Kidney capillary endothelial cell (primary cell): ENCODE results near the gene ATP5F1E.
"Not testable (repeated sequence)": the region's sequence is repeated elsewhere in the genome, so short reads cannot be mapped to it uniquely, and the experiment has no call there.

Experiments used
- DNase-seq: peaks from one replicate; pipeline ENCODE4 v3.0.0-alpha.2; 2018; ENCODE audit warnings: low spot score

ATP5F1E gene

GRCh38 chr20:59042796-59043631 is 10.9 kb upstream of the ATP5F1E start:
- DNase-seq: peak; percentile 94

GRCh38 chr20:59042151-59042795 is 10.1 kb upstream of the ATP5F1E start, which contains the start of gene PRELID3B:
TSS of gene PRELID3B (minus strand) at chr20:59042786. CDS start at chr20:59042730, 56 bp downstream.
- DNase-seq: no peak

- DNase-seq: not testable (repeated sequence)
These were observed 9.4 kb upstream of the ATP5F1E start for GRCh38 chr20:59041487-59041886.

GRCh38 chr20:59040667-59041066 is 8.5 kb upstream of the ATP5F1E start:
- no peak for DNase-seq

- no peak for DNase-seq
These were observed 7.1 kb upstream of the ATP5F1E start for GRCh38 chr20:59039233-59039632.

- DNase-seq: no peak
These were observed 5.3 kb upstream of the ATP5F1E start for GRCh38 chr20:59037386-59037785.

GRCh38 chr20:59035381-59035780 is 3.2 kb upstream of the ATP5F1E start:
- no peak for DNase-seq

GRCh38 chr20:59033616-59034165 is 1.6 kb upstream of the ATP5F1E start:
- no peak for DNase-seq

GRCh38 chr20:59033093-59033492 is 958 bp upstream of the ATP5F1E start:
- DNase-seq: no peak

GRCh38 chr20:59032713-59033059 is 551 bp upstream of the ATP5F1E start:
- peak; percentile 52 for DNase-seq

GRCh38 chr20:59031564-59032022 is 542 bp downstream of the ATP5F1E start:
- no peak for DNase-seq

- DNase-seq: no peak
These were observed 1.1 kb downstream of the ATP5F1E start for GRCh38 chr20:59030911-59031563.

- DNase-seq: no peak
These were observed 3.3 kb downstream of the ATP5F1E start for GRCh38 chr20:59028812-59029211.

- no peak for DNase-seq
These were observed 4.3 kb downstream of the ATP5F1E start for GRCh38 chr20:59027741-59028320.

GRCh38 chr20:59026904-59027740 is 5.0 kb downstream of the ATP5F1E start:
- no peak for DNase-seq

- DNase-seq: no peak
These were observed 6.6 kb downstream of the ATP5F1E start for GRCh38 chr20:59025511-59025910.

GRCh38 chr20:59025086-59025485 is 7.0 kb downstream of the ATP5F1E start:
- no peak for DNase-seq

- no peak for DNase-seq
These were observed 8.0 kb downstream of the ATP5F1E start for GRCh38 chr20:59024111-59024530.

GRCh38 chr20:59023616-59024015 is 8.5 kb downstream of the ATP5F1E start:
- no peak for DNase-seq

- no peak for DNase-seq
These were observed 9.4 kb downstream of the ATP5F1E start for GRCh38 chr20:59022754-59023153.

- no peak for DNase-seq
These were observed 11.1 kb downstream of the ATP5F1E start for GRCh38 chr20:59020938-59021551.
